Vagina (tissue), 2 donors: ENCODE measurements around the gene UTS2R.

Experiments used
- POLR2A ChIP-seq, 2 donors: fragments of 450-650 bp; IDR thresholded peaks; one replicate each; pipeline ENCODE4 v1.6.1; 2017; ENCODE audit warnings: antibody characterized with exemption in 2 of 2, mild to moderate bottlenecking in 2 of 2, moderate library complexity in 2 of 2
- POLR2AphosphoS5 ChIP-seq, 2 donors: sonication (generic); formaldehyde crosslinking; IDR thresholded peaks; one replicate each; pipeline ENCODE4 v1.9.0; 2017; ENCODE audit warnings: antibody characterized with exemption in 2 of 2, mild to moderate bottlenecking in 2 of 2, low read depth in 1 of 2; ENCODE audit not compliant: insufficient read depth in 1 of 2
- TF ChIP-seq, protein P1 (sequence below), 3 experiments: fragments of 450-650 bp in 2 of 3; fragments of 200-600 bp in 1 of 3; sonication (generic) in 1 of 3; IDR thresholded peaks; one replicate each; pipeline ENCODE4 v1.5.1; 2017 to 2019; ENCODE audit warnings: antibody characterized with exemption in 3 of 3, mild to moderate bottlenecking in 2 of 3, moderate library complexity in 2 of 3

GRCh38 chr17:82408938-82409318, 37.4 kb downstream of the UTS2R start:
- TF ChIP-seq, protein P1, sequence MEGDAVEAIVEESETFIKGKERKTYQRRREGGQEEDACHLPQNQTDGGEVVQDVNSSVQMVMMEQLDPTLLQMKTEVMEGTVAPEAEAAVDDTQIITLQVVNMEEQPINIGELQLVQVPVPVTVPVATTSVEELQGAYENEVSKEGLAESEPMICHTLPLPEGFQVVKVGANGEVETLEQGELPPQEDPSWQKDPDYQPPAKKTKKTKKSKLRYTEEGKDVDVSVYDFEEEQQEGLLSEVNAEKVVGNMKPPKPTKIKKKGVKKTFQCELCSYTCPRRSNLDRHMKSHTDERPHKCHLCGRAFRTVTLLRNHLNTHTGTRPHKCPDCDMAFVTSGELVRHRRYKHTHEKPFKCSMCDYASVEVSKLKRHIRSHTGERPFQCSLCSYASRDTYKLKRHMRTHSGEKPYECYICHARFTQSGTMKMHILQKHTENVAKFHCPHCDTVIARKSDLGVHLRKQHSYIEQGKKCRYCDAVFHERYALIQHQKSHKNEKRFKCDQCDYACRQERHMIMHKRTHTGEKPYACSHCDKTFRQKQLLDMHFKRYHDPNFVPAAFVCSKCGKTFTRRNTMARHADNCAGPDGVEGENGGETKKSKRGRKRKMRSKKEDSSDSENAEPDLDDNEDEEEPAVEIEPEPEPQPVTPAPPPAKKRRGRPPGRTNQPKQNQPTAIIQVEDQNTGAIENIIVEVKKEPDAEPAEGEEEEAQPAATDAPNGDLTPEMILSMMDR (IDR thresholded peaks at IDR 0.05), result no peak
- TF ChIP-seq POLR2A (IDR thresholded peaks at IDR 0.05), result no peak
- TF ChIP-seq POLR2AphosphoS5 (IDR thresholded peaks at IDR 0.05; ENCODE audit: insufficient read depth in 1 of 2, low read depth in 1 of 2), result no peak
